HG03280 (cell line): ENCODE results near the gene VENTX.

Experiments used
- ATAC-seq: cut with Tn5 transposase; IDR thresholded peaks from one replicate; pipeline ENCODE4 v1.9.1; 2021; ENCODE audit warnings: mild to moderate bottlenecking, moderate library complexity; ENCODE audit not compliant: unreplicated experiment

The VENTX gene

DNA sequence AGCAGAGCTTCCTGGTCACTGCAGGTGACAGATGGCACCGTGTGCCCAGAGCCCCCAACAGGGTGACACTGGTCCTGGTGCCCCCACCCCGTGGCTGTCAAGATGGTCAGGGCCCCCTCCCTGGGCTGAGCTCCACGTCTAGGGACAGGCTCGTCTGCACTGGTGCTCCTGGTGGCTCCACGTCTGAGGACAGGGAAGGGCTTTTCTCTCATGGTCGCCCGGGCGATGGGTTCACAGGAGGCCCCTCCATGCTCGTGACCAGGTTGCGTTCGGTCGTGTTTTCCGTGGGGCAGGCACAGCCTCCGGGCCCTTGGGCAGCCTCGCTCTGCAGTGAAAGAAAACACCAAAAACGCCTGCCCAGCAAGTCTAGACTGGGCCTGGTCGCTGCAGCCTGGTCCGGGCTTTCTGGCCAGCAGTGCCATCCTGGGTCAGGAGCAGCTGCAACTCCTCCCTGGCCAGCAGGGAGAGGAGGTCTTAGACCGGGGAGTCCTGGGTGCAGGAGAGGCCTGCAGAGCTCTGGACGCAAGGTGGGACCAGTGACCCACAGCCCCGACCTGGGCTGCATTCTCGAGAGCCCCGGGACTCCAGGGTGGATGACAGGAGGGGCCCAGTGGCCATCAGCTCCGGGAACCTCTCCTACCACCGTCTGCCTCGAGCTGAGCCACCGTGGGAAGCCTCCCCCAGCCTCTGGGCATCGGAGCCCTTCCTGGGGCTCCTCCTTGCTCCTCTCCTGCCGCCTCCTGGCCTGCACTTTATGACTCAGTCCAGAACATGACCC lies 35.5 kb upstream of the VENTX start:
- no peak for ATAC-seq

GRCh38 chr10:133202778-133203651 lies 34.6 kb upstream of the VENTX start:
- no peak for ATAC-seq

DNA sequence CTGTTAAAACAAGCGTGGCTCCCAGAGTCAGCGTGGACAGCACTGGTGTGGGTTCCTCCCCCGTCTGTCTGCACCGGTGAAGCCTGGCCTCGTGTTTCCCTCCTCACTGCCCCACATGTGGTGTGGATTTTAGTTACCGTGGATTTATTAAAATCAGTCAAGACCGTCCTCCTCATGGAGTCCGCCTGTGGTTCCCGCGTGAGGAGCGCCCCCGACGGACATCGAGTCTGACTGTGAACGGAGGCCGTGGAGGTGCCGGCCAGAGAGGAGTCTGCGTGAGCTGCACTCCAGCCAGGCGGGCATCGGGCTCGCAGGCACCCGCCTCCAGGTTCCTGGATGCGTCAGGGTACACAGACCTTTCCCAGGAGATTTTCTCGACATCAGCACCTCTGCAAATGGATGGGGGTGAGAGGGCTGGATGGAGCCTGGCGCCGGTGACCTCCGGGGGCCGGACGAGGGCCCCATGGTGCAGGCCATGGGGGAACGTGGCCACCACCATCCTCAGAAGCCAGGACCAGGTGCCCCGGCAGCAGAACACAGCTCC lies 33.9 kb upstream of the VENTX start:
- no peak for ATAC-seq

- ATAC-seq: no peak
Measured at GRCh38 chr10:133204226-133205015, 33.2 kb upstream of the VENTX start.

GRCh38 chr10:133205146-133205545 lies 32.5 kb upstream of the VENTX start:
- ATAC-seq: no peak

GRCh38 chr10:133206356-133207040 lies 31.2 kb upstream of the VENTX start:
- no peak for ATAC-seq

DNA sequence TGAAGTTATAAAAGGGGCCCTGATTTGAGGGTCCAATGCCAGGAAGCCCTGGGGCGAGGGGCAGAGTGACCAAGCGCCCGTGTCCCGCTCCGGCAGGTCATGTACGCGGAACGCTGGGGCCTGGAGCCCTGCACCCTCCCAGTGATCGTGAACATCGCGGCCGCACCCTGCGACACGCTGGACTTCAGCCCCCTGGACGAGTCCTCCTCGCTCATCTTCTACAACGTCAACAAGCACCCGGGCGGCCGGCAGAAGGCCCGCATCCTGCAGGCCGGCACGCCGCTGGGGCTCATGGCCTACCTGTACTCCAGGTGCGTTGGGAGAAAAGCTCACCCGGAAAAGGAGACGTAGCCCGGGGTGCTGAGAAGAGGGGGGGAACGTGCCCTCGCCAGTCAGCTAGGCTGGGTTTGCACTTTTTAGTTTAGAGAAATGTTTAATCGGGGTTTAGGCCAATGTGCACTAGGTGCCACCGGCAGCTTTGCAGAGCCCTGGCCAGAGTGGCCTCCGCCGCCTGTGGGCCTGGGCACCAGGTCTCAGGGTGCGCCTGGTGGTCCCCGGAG lies 30.5 kb upstream of the VENTX start:
- ATAC-seq: no peak

DNA sequence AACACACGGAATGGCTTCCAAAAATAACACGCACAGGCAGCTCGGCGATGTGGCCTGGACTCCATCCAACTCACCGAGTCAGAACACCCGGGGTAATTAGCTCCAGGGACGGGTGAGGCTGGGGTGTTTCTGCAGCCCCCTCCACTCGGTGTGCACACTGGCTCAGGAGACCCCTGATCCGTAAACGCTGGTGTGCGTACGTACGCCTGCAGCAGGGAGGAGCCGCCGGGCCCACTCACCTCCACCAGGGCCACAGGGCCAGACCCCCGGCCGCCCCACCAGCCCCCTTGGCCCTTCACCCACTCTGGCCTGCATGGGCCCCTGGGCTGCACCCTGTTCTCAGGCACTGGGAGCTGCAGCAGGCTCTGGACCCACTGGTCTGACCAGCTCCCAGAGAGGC lies 30.0 kb upstream of the VENTX start:
- no peak for ATAC-seq

DNA sequence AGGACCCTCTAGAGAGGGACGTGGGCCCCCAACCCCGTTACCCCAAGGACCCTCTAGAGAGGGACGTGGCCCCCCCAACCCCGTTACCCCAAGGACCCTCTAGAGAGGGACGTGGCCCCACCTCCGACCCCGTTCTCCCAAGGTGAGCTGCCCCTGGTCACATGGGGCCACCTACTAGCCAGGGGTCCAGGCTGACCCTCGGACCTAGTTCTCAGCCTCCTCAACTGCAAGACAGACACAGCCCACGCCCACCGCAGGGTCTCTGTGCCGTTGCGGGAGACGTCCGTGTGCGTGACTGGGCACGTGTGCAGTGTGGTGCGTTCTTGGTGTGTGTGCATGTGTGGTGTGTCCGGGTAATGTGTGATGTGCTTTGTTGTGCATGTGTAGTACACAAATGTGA lies 29.2 kb upstream of the VENTX start:
- ATAC-seq: no peak

GRCh38 chr10:133209117-133209516 lies 28.5 kb upstream of the VENTX start:
- no peak for ATAC-seq

GRCh38 chr10:133209641-133210040 lies 28.0 kb upstream of the VENTX start:
- ATAC-seq: no peak

DNA sequence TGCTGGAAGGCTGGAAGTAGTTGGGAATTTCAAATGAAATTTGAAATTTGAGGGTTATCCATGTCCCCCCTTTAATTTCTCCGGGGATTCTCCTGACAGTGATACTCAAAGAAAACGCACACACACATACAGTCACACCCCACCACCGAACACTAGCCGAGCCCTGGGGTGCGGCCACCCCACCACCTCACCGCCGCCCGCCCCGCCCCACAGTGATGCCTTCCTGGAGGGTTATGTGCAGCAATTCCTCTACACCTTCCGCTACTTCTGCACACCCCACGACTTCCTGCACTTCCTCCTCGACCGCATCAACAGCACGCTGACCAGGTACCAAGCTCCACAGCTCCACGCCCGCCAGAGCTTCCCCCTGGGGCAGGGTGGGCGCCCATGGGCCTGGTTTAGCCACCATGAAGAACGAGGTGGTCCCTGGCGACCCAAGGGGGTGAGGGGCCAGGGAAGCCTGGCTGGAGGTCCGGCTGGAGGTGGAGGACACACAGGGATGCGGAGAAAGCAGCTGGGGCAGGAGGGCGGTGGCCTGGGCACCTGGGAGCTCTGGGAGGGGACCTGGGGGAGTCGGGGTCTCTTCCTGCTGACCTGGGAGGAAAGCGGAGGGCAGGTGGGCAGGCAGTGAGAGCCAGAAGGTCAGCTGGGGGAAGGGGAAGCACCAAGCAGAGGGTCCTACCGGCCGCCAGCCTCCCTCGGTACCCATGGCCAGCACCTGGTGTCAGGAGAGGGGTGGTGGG lies 27.1 kb upstream of the VENTX start:
- no peak for ATAC-seq

GRCh38 chr10:133211141-133211830 lies 26.4 kb upstream of the VENTX start:
- no peak for ATAC-seq

GRCh38 chr10:133211959-133212852 lies 25.4 kb upstream of the VENTX start:
- ATAC-seq: no peak

GRCh38 chr10:133212853-133213494 lies 24.7 kb upstream of the VENTX start:
- no peak for ATAC-seq

DNA sequence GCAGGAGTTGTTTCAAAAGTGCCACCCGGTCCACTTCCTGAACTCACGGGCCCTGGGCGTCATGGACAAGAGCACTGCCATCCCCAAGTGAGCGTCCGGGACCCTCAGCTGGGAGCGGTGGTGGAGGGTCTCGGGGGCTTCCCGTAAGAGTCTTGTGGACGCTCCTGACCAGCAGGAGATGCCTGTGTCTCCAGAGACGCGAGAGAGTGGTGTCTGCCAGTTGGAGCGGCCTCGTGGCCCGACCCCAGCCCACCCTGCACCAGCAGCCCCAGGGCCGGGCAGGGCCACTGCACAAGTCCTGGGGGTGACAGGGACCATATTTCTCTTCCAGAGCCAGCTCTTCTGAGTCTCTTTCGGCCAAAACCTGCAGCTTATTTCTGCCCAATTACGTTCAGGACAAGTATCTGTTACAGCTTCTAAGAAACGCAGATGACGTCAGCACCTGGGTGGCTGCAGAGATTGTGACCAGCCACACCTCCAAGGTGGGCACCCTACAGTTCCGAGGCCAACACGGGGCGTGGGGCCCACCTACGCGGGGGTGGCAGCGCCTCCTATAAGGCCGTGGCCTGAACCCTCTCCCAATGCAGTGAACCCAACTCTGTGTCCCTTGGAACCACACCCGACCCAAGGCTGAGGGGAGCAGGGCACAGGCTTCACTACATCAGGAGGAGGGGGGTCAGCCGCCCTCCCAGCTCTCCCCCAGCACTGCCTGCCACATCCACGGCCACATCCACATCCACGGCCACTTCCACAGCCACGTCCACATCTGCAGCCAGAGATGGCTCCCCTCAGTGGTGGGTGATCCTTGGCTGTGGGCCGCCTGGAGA lies 23.8 kb upstream of the VENTX start:
- no peak for ATAC-seq
